Measurements from ENCODE around the gene C20orf96.

Gene C20orf96

DNA sequence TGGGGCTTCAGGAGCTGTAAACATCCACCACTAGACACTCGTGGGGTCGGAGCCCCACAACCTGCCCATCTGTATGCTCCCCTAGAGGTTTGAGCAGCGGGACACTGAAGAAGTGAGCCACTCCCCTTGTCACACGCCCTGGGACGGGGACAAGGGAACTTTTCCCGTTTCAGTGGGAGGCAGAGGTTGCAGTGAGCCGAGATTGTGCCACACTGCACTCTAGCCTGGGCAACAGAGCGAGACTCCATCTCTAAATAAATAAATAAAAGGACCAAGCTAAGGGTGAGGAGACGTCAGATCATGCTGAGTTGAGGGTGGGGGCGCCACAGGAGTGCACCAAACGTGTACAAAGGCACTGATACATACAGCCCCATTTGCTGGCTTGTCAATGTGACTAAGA is 15.2 kb upstream of the C20orf96 start:
- H3K9ac ChIP-seq (ENCODE audit: low read depth, low read length): no peak overlapping the region
- no peaks in the 10 kb centered on the region for H3K27me3 ChIP-seq (ENCODE audit: insufficient read depth, low read length, poor library complexity)
- DNase-seq (no peak), ATAC-seq (ENCODE audit: insufficient read depth, low read depth) (no peak)
- peaks cover 5% of the 10 kb centered on the region; the same call in 1 of the 2 replicates for H3K4me1 ChIP-seq (ENCODE audit: insufficient read depth, low read length)
- no peak overlapping the region for H3K27ac ChIP-seq (ENCODE audit: low read length)
- no peak overlapping the region for H2AFZ ChIP-seq (ENCODE audit: low read depth, low read length)
- no peak overlapping the region for H3K4me3 ChIP-seq (ENCODE audit: low read depth in 1 of 2, low read length in 2 of 2)
- no peaks in the 10 kb centered on the region for H3K9me3 ChIP-seq (ENCODE audit: insufficient read depth, low read length, severe bottlenecking)
- H3K4me2 ChIP-seq (ENCODE audit: insufficient read depth, low read length): no peak overlapping the region
- TF ChIP-seq, protein P1, sequence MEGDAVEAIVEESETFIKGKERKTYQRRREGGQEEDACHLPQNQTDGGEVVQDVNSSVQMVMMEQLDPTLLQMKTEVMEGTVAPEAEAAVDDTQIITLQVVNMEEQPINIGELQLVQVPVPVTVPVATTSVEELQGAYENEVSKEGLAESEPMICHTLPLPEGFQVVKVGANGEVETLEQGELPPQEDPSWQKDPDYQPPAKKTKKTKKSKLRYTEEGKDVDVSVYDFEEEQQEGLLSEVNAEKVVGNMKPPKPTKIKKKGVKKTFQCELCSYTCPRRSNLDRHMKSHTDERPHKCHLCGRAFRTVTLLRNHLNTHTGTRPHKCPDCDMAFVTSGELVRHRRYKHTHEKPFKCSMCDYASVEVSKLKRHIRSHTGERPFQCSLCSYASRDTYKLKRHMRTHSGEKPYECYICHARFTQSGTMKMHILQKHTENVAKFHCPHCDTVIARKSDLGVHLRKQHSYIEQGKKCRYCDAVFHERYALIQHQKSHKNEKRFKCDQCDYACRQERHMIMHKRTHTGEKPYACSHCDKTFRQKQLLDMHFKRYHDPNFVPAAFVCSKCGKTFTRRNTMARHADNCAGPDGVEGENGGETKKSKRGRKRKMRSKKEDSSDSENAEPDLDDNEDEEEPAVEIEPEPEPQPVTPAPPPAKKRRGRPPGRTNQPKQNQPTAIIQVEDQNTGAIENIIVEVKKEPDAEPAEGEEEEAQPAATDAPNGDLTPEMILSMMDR (IDR thresholded peaks at IDR 0.05; ENCODE audit: borderline replicate concordance, extremely low read depth, low read length, poor library complexity, severe bottlenecking): no peak
- TF ChIP-seq EZH2 (IDR thresholded peaks at IDR 0.05; ENCODE audit: borderline replicate concordance, low read depth, low read length, severe bottlenecking): no peak
- H3K79me2 ChIP-seq (ENCODE audit: insufficient read depth, low read length): peaks cover 3% of the 10 kb centered on the region; the same call in 1 of the 2 replicates
- H3K36me3 ChIP-seq (ENCODE audit: insufficient read depth, low read length): peaks cover 5% of the 10 kb centered on the region; the same call in 1 of the 2 replicates
- H4K20me1 ChIP-seq (ENCODE audit: insufficient read depth, low read length): peaks cover 10% of the 10 kb centered on the region

GRCh38 chr20:301886-302848 is 11.6 kb upstream of the C20orf96 start:
- peaks cover 33% of the 10 kb centered on the region for H3K36me3 ChIP-seq (ENCODE audit: insufficient read depth, low read length)
- TF ChIP-seq, protein P1 (IDR thresholded peaks at IDR 0.05; ENCODE audit: borderline replicate concordance, extremely low read depth, low read length, poor library complexity, severe bottlenecking): no peak
- no peak for TF ChIP-seq EZH2 (IDR thresholded peaks at IDR 0.05; ENCODE audit: borderline replicate concordance, low read depth, low read length, severe bottlenecking)
- peaks cover 38% of the 10 kb centered on the region for H4K20me1 ChIP-seq (ENCODE audit: insufficient read depth, low read length)
- no peak for ATAC-seq (ENCODE audit: insufficient read depth, low read depth)
- H3K27ac ChIP-seq (ENCODE audit: low read length): no peak overlapping the region
- peaks cover 29% of the 10 kb centered on the region for H3K4me1 ChIP-seq (ENCODE audit: insufficient read depth, low read length)
- H3K9ac ChIP-seq (ENCODE audit: low read depth, low read length): no peak overlapping the region
- H2AFZ ChIP-seq (ENCODE audit: low read depth, low read length): no peak overlapping the region
- no peak overlapping the region for H3K4me2 ChIP-seq (ENCODE audit: insufficient read depth, low read length)
- no peaks in the 10 kb centered on the region for H3K27me3 ChIP-seq (ENCODE audit: insufficient read depth, low read length, poor library complexity)
- peaks cover 36% of the 10 kb centered on the region for H3K79me2 ChIP-seq (ENCODE audit: insufficient read depth, low read length)
- no peak overlapping the region for H3K4me3 ChIP-seq (ENCODE audit: low read depth in 1 of 2, low read length in 2 of 2)
- DNase-seq: no peak
- no peaks in the 10 kb centered on the region for H3K9me3 ChIP-seq (ENCODE audit: insufficient read depth, low read length, severe bottlenecking)

GRCh38 chr20:300345-300990 is 9.9 kb upstream of the C20orf96 start:
- H3K9ac ChIP-seq (ENCODE audit: low read depth, low read length): peak overlapping the region; percentile 95; the same call in 1 of the 2 replicates
- DNase-seq: no peak
- no peak for ATAC-seq (ENCODE audit: insufficient read depth, low read depth)
- TF ChIP-seq, protein P1 (IDR thresholded peaks at IDR 0.05; ENCODE audit: borderline replicate concordance, extremely low read depth, low read length, poor library complexity, severe bottlenecking): no peak
- TF ChIP-seq EZH2 (IDR thresholded peaks at IDR 0.05; ENCODE audit: borderline replicate concordance, low read depth, low read length, severe bottlenecking): no peak
- no peaks in the 10 kb centered on the region for H3K9me3 ChIP-seq (ENCODE audit: insufficient read depth, low read length, severe bottlenecking)
- H3K4me2 ChIP-seq (ENCODE audit: insufficient read depth, low read length): peak overlapping the region; percentile 95
- H2AFZ ChIP-seq (ENCODE audit: low read depth, low read length): no peak overlapping the region
- peak overlapping the region in 1 of 2 experiments; percentile 69; a peak in 1 of 4 replicates for H3K4me3 ChIP-seq (ENCODE audit: low read depth in 1 of 2, low read length in 2 of 2)
- no peak overlapping the region for H3K27ac ChIP-seq (ENCODE audit: low read length)
- H3K27me3 ChIP-seq (ENCODE audit: insufficient read depth, low read length, poor library complexity): no peaks in the 10 kb centered on the region
- peaks cover 37% of the 10 kb centered on the region for H3K4me1 ChIP-seq (ENCODE audit: insufficient read depth, low read length)
- H3K79me2 ChIP-seq (ENCODE audit: insufficient read depth, low read length): peaks cover 43% of the 10 kb centered on the region
- H4K20me1 ChIP-seq (ENCODE audit: insufficient read depth, low read length): peaks cover 38% of the 10 kb centered on the region
- peaks cover 33% of the 10 kb centered on the region for H3K36me3 ChIP-seq (ENCODE audit: insufficient read depth, low read length)

Data from DND-41 (cell line).